HG03460 (cell line): ENCODE measurements around the gene MMP3.

Experiments used
- ATAC-seq: cut with Tn5 transposase; IDR thresholded peaks from one replicate; pipeline ENCODE4 v1.9.1; 2021; ENCODE audit not compliant: unreplicated experiment

The MMP3 gene

GRCh38 chr11:102832612-102833011 is 10.8 kb downstream of the MMP3 start:
- ATAC-seq: no peak

- no peak for ATAC-seq
These were observed 11.6 kb downstream of the MMP3 start for GRCh38 chr11:102831489-102832440.

GRCh38 chr11:102831128-102831488 is 12.3 kb downstream of the MMP3 start:
- no peak for ATAC-seq

- ATAC-seq: no peak
These were observed 13.2 kb downstream of the MMP3 start for GRCh38 chr11:102830001-102830727.

- no peak for ATAC-seq
These were observed 14.0 kb downstream of the MMP3 start for GRCh38 chr11:102829316-102830000.

GRCh38 chr11:102824556-102824955 is 18.9 kb downstream of the MMP3 start:
- no peak for ATAC-seq

- no peak for ATAC-seq
These were observed 23.9 kb downstream of the MMP3 start for GRCh38 chr11:102819491-102819890.

GRCh38 chr11:102813484-102813883 is 29.9 kb downstream of the MMP3 start:
- ATAC-seq: no peak

- ATAC-seq: no peak
These were observed 31.2 kb downstream of the MMP3 start for GRCh38 chr11:102812188-102812587.

GRCh38 chr11:102810950-102811660 is 32.3 kb downstream of the MMP3 start:
- no peak for ATAC-seq

GRCh38 chr11:102809971-102810370 is 33.4 kb downstream of the MMP3 start:
- no peak for ATAC-seq

GRCh38 chr11:102807921-102808320 is 35.5 kb downstream of the MMP3 start:
- ATAC-seq: no peak

- ATAC-seq: no peak
These were observed 37.1 kb downstream of the MMP3 start for GRCh38 chr11:102806296-102806695.

GRCh38 chr11:102802341-102802740 is 41.1 kb downstream of the MMP3 start:
- no peak for ATAC-seq

- ATAC-seq: no peak
These were observed 42.6 kb downstream of the MMP3 start for GRCh38 chr11:102800767-102801166.

GRCh38 chr11:102799681-102800340 is 43.6 kb downstream of the MMP3 start:
- no peak for ATAC-seq

- no peak for ATAC-seq
These were observed 45.2 kb downstream of the MMP3 start, which contains the start of gene MMP1 for GRCh38 chr11:102798012-102798746. TSS of gene MMP1 (minus strand) at chr11:102798160. CDS start at chr11:102798092, 68 bp downstream.

- ATAC-seq: peak; percentile 93
These were observed 49.0 kb downstream of the MMP3 start for GRCh38 chr11:102794382-102794781.

- ATAC-seq: no peak
These were observed 49.6 kb downstream of the MMP3 start for GRCh38 chr11:102793677-102794290.
